HEK293T (cell line): ENCODE results near the gene SNX20.

Source experiments
- CTCF ChIA-PET: fragments of 350-600 bp; formaldehyde crosslinking; extraction: SDS; loops from one replicate; lab custom pipeline; 2021; ENCODE audit warnings: antibody characterized with exemption, inconsistent platforms; lab: Yijun Ruan, JAX
- POLR2A ChIA-PET: fragments of 350-600 bp; formaldehyde crosslinking; extraction: SDS; loops from one replicate; lab custom pipeline; 2020; ENCODE audit warnings: antibody characterized with exemption, inconsistent platforms; lab: Yijun Ruan, JAX
- DNase-seq: peaks from one replicate; pipeline ENCODE4 v3.0.0; 2012; ENCODE audit warnings: mixed read lengths; ENCODE audit errors: extremely low spot score
- ARNT ChIP-seq: fragments of 450-650 bp; IDR thresholded peaks from 2 replicates; pipeline ENCODE4 v1.6.1; 2017; ENCODE audit warnings: mild to moderate bottlenecking
- BHLHE40 ChIP-seq: fragments of 450-650 bp; IDR thresholded peaks from 2 replicates; pipeline ENCODE4 v1.6.1; 2016; ENCODE audit warnings: mild to moderate bottlenecking, moderate library complexity, borderline replicate concordance
- CTBP1 ChIP-seq: fragments of 450-650 bp; IDR thresholded peaks from 2 replicates; pipeline ENCODE4 v1.6.1; 2016; ENCODE audit warnings: borderline replicate concordance
- ELF4 ChIP-seq: fragments of 450-650 bp; IDR thresholded peaks from 2 replicates; pipeline ENCODE4 v1.6.1; 2017; ENCODE audit warnings: antibody characterized with exemption
- FOXA1 ChIP-seq: fragments of 450-650 bp; IDR thresholded peaks from 2 replicates; pipeline ENCODE4 v1.6.1; 2016; ENCODE audit warnings: mild to moderate bottlenecking
- FOXK2 ChIP-seq: fragments of 450-650 bp; IDR thresholded peaks from 2 replicates; pipeline ENCODE4 v1.6.1; 2016; ENCODE audit warnings: mild to moderate bottlenecking
- FOXM1 ChIP-seq: fragments of 450-650 bp; IDR thresholded peaks from 2 replicates; pipeline ENCODE4 v1.6.1; 2017; ENCODE audit warnings: mild to moderate bottlenecking, borderline replicate concordance
- HDGF ChIP-seq: fragments of 450-650 bp; IDR thresholded peaks from 2 replicates; pipeline ENCODE4 v1.6.1; 2017; ENCODE audit warnings: antibody characterized with exemption, borderline replicate concordance
- L3MBTL2 ChIP-seq: fragments of 450-650 bp; conservative IDR thresholded peaks from 2 replicates; pipeline ENCODE4 v1.6.1; 2016; ENCODE audit warnings: mild to moderate bottlenecking
- LEF1 ChIP-seq: fragments of 450-650 bp; IDR thresholded peaks from 2 replicates; pipeline ENCODE4 v1.6.1; 2017; ENCODE audit warnings: mild to moderate bottlenecking, borderline replicate concordance
- NFRKB ChIP-seq: fragments of 450-650 bp; IDR thresholded peaks from 2 replicates; pipeline ENCODE4 v1.6.1; 2016; ENCODE audit warnings: mild to moderate bottlenecking, moderate library complexity
- PKNOX1 ChIP-seq: fragments of 450-650 bp; IDR thresholded peaks from 2 replicates; pipeline ENCODE4 v1.6.1; 2016
- SP1 ChIP-seq: fragments of 450-650 bp; IDR thresholded peaks from 2 replicates; pipeline ENCODE4 v1.6.1; 2017
- SUZ12 ChIP-seq: fragments of 450-650 bp; IDR thresholded peaks from 2 replicates; pipeline ENCODE4 v1.6.1; 2016; ENCODE audit warnings: mild to moderate bottlenecking
- TARDBP ChIP-seq: fragments of 450-650 bp; IDR thresholded peaks from 2 replicates; pipeline ENCODE4 v1.6.1; 2016
- ZNF384 ChIP-seq: fragments of 450-650 bp; IDR thresholded peaks from 2 replicates; pipeline ENCODE4 v1.6.1; 2016

Gene SNX20

DNA sequence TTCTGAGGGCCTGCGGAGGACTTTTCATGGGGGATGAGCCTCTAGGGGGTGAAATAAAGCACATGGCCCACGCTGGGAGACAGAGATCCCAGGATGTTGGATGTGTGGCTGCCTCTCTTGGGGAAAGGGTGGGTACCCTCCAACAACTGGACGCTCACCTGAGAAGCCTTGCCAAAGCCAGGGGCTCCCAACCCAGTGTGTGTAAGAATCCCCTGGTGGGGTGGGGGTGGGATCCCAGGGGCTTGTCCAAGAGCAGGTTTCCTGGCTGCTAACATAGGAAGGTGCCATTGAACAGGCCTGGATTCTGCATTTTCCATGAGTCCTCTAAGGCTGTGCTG lies 587 bp downstream of the SNX20 start:
- CTCF ChIA-PET: no interaction called here
- no peak for DNase-seq
- TF ChIP-seq ELF4: no peak
- TF ChIP-seq ZNF384: no peak
- no peak for TF ChIP-seq SP1
- TF ChIP-seq TARDBP: no peak
- TF ChIP-seq BHLHE40: no peak
- no peak for TF ChIP-seq FOXA1
- no peak for TF ChIP-seq NFRKB
- no peak for TF ChIP-seq CTBP1
- TF ChIP-seq L3MBTL2: no peak
- no peak for TF ChIP-seq LEF1
- TF ChIP-seq FOXK2: no peak
- no peak for TF ChIP-seq PKNOX1
- TF ChIP-seq FOXM1: no peak
- TF ChIP-seq HDGF: no peak
- POLR2A ChIA-PET: no interaction called here

- no peak for DNase-seq
- ChIA-PET POLR2A (no interaction called here), CTCF (no interaction called here)
- TF ChIP-seq CTBP1 (no peak), TARDBP (no peak), BHLHE40 (no peak), SUZ12 (no peak), FOXA1 (no peak), ARNT (no peak), FOXK2 (no peak), HDGF (no peak), NFRKB (no peak), ELF4 (no peak), LEF1 (no peak), SP1 (no peak), PKNOX1 (no peak), FOXM1 (no peak), ZNF384 (no peak), L3MBTL2 (no peak)
Observed at GRCh38 chr16:50679676-50680555, 1.2 kb downstream of the SNX20 start.

DNA sequence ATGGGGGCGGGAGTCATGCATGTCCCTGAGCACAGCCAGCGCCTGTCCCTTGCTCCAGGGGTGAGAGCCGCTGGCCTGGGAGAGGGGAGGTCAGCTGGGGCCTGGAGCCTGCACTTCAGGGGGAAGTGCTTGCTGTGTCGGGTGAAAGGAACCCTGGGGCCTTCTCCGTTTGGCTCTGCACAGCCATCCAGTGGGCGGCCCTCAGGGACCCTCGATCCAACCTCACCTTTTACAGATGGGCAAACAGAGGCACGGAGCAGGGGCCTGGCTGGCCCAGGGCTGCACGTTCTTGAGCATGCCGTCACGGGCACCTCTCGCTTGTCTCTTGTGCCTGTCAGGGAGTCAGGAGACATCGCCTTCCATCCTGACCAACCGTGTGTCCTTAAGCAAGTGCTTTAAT lies 1.8 kb downstream of the SNX20 start:
- POLR2A ChIA-PET: no interaction called here
- no peak for DNase-seq
- CTCF ChIA-PET: no interaction called here
- TF ChIP-seq FOXK2: no peak
- no peak for TF ChIP-seq BHLHE40
- TF ChIP-seq SUZ12: no peak
- no peak for TF ChIP-seq ARNT
- no peak for TF ChIP-seq LEF1
- TF ChIP-seq TARDBP: no peak
- no peak for TF ChIP-seq HDGF
- no peak for TF ChIP-seq L3MBTL2
- no peak for TF ChIP-seq SP1
- TF ChIP-seq ELF4: no peak
- no peak for TF ChIP-seq FOXA1
- TF ChIP-seq NFRKB: no peak
- TF ChIP-seq ZNF384: no peak
- TF ChIP-seq FOXM1: no peak
- TF ChIP-seq PKNOX1: no peak
- no peak for TF ChIP-seq CTBP1

DNA sequence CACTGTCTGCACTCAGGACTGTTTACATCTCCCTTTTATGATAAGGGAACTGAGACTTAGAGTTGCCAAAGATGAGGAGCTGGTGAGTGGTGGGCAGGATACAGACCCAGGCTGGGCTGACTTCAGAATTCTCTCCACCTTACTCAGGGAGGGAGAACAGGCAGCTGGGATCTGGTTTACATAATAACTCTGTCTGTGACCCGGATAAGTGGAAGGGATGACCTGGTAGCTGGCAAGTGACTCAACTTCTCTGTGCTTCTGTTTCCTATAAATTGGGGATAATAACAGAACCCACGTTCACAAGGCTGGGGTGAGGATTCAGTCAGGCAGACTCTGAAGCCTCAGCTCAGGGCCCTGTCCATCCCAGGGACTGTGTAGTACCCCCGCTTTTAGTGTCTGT lies 2.6 kb downstream of the SNX20 start:
- ChIA-PET CTCF (interaction anchor here (1.5 to 2.1 kb wide), 2 partner anchors 8 to 13 kb away, joined by 3 to 9 read pairs; no protein-coding TSS in a partner anchor), POLR2A (no interaction called here)
- TF ChIP-seq ARNT (no peak), SUZ12 (no peak), LEF1 (no peak), SP1 (no peak), CTBP1 (no peak), TARDBP (no peak), BHLHE40 (no peak), PKNOX1 (no peak), HDGF (no peak), NFRKB (no peak), FOXM1 (no peak), ZNF384 (no peak), FOXK2 (no peak), FOXA1 (no peak), L3MBTL2 (no peak)
- DNase-seq: no peak

DNA sequence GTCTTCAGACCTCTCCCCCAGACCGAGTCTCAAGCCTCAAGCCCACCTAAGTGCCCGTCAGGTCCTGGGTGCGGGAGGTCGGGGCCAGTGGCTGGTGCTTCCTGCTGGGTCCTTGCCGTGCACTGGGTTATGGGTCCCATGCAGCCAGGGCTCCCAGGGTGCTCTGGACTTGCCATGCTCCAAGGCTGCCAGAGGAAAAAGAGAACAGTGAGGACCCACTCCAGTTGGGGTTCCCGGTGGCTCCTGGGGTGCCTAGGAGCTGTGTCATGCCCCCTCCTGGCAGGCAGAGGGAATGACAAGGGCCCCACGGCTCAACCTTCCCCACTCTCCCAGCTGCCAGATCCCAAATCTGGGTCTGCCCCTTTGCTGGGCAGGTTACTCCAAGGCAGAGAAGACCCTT lies 3.8 kb downstream of the SNX20 start:
- ChIA-PET CTCF (interaction anchor here (0.6 to 2.1 kb wide), 4 partner anchors 9 to 723 kb away, joined by 3 to 9 read pairs (median 3); no protein-coding TSS in a partner anchor), POLR2A (no interaction called here)
- DNase-seq: no peak
- TF ChIP-seq BHLHE40 (no peak), PKNOX1 (no peak), ARNT (no peak), NFRKB (no peak), SP1 (no peak), ELF4 (no peak), SUZ12 (no peak), L3MBTL2 (no peak), HDGF (no peak), FOXK2 (no peak), FOXM1 (no peak), ZNF384 (no peak), CTBP1 (no peak)
